Prostate gland (tissue), 2 donors: ENCODE results near the gene CSE1L. TPM values are rescaled to one million over a fixed set of nuclear protein-coding genes. Genes with fewer than 3 reads are reported as not detected.
"Not testable (repeated sequence)": the region's sequence is repeated elsewhere in the genome, so short reads cannot be mapped to it uniquely, and the experiment has no call there.

Experiments used
- DNase-seq: peaks from one replicate; pipeline ENCODE4 v3.0.0-alpha.2; 2019; ENCODE audit warnings: low spot score
- H3K27ac ChIP-seq, 2 donors: fragments of 200-600 bp; sonication (generic); 2 replicates each; pipeline ENCODE4 v1.5.1; 2017 to 2019
- H3K27me3 ChIP-seq: fragments of 200-600 bp; sonication (generic); replicated peaks from 2 replicates; pipeline ENCODE4 v1.5.1; 2019; ENCODE audit not compliant: insufficient read depth
- H3K36me3 ChIP-seq, 2 donors: fragments of 200-600 bp; sonication (generic); 1 replicate in 1 of 2; 2 replicates in 1 of 2; pipeline versions ENCODE4 v1.5.1 to v1.8.1; 2017 to 2019
- H3K4me1 ChIP-seq: fragments of 200-600 bp; sonication (generic); replicated peaks from 2 replicates; pipeline ENCODE4 v1.5.1; 2019
- H3K4me3 ChIP-seq, 2 donors: fragments of 200-600 bp; sonication (generic); 2 replicates each; pipeline ENCODE4 v1.5.1; 2017 to 2019
- H3K9me3 ChIP-seq: fragments of 200-600 bp; sonication (generic); 2 replicates; pipeline ENCODE4 v1.5.1; 2017
- POLR2A ChIP-seq: fragments of 450-650 bp; IDR thresholded peaks from one replicate; pipeline ENCODE4 v1.6.1; 2016; ENCODE audit warnings: antibody characterized with exemption, mild to moderate bottlenecking
- POLR2AphosphoS5 ChIP-seq: sonication (generic); formaldehyde crosslinking; IDR thresholded peaks from one replicate; pipeline ENCODE4 v1.6.1; 2017; ENCODE audit warnings: antibody characterized with exemption
- WGBS: methylation state at CpG from one replicate; pipeline ENCODE4 v1.1.5; 2018; 5-methylcytosine and 5-hydroxymethylcytosine counted together
- intact Hi-C: fragments of 100-400 bp; cut with DNase I; formaldehyde crosslinking; loops from one replicate; pipeline ENCODE4 v1.14.2; 2022
- total RNA-seq, 2 donors: library from RNA; depleted of rRNA; stranded (reverse); fragments of >200 nt; gene quantifications; one replicate each; pipeline ENCODE4 v1.1.0, GENCODE V29; 2016
- TF ChIP-seq, protein P1 (sequence below), 4 experiments: fragments of 200-600 bp in 2 of 4; fragments of 450-650 bp in 2 of 4; sonication (generic) in 2 of 4; IDR thresholded peaks; 1 replicate in 3 of 4; 2 replicates in 1 of 4; pipeline ENCODE4 v1.5.1; 2016 to 2019; ENCODE audit warnings: antibody characterized with exemption in 4 of 4, mild to moderate bottlenecking in 2 of 4, moderate library complexity in 2 of 4

The CSE1L gene
- total RNA-seq, 2 donors from 2014 or later: 38.8 to 64.0 TPM

- Histone ChIP-seq H3K27me3 (no peaks in the 10 kb centered on the region), H3K9me3 (no peaks in the 10 kb centered on the region), H3K27ac (no peak overlapping the region), H3K4me3 (no peak overlapping the region), H3K36me3 (no peaks in the 10 kb centered on the region), H3K4me1 (no peaks in the 10 kb centered on the region)
- no peak for TF ChIP-seq POLR2A
- no peak for TF ChIP-seq POLR2AphosphoS5
- TF ChIP-seq, protein P1, sequence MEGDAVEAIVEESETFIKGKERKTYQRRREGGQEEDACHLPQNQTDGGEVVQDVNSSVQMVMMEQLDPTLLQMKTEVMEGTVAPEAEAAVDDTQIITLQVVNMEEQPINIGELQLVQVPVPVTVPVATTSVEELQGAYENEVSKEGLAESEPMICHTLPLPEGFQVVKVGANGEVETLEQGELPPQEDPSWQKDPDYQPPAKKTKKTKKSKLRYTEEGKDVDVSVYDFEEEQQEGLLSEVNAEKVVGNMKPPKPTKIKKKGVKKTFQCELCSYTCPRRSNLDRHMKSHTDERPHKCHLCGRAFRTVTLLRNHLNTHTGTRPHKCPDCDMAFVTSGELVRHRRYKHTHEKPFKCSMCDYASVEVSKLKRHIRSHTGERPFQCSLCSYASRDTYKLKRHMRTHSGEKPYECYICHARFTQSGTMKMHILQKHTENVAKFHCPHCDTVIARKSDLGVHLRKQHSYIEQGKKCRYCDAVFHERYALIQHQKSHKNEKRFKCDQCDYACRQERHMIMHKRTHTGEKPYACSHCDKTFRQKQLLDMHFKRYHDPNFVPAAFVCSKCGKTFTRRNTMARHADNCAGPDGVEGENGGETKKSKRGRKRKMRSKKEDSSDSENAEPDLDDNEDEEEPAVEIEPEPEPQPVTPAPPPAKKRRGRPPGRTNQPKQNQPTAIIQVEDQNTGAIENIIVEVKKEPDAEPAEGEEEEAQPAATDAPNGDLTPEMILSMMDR (IDR thresholded peaks at IDR 0.05): no peak
- 38% methylated on average over 2 of the region's 2 CpGs for WGBS
- intact Hi-C loops: no loop called here
- no peak for DNase-seq
Observed at GRCh38 chr20:49074521-49074920, 28.4 kb downstream of the CSE1L start.

- no peaks in the 10 kb centered on the region for H3K4me1 ChIP-seq
- WGBS: 89% methylated on average over 3 of the region's 3 CpGs
- no peak overlapping the region for H3K27ac ChIP-seq
- H3K27me3 ChIP-seq: no peaks in the 10 kb centered on the region
- TF ChIP-seq POLR2AphosphoS5 (no peak), POLR2A (no peak)
- TF ChIP-seq, protein P1 (IDR thresholded peaks at IDR 0.05): no peak
- H3K4me3 ChIP-seq: no peak overlapping the region
- DNase-seq: no peak
- no peaks in the 10 kb centered on the region for H3K9me3 ChIP-seq
- no peaks in the 10 kb centered on the region for H3K36me3 ChIP-seq
- intact Hi-C loops: no loop called here
Observed at GRCh38 chr20:49078310-49078709, 32.2 kb downstream of the CSE1L start.

DNA sequence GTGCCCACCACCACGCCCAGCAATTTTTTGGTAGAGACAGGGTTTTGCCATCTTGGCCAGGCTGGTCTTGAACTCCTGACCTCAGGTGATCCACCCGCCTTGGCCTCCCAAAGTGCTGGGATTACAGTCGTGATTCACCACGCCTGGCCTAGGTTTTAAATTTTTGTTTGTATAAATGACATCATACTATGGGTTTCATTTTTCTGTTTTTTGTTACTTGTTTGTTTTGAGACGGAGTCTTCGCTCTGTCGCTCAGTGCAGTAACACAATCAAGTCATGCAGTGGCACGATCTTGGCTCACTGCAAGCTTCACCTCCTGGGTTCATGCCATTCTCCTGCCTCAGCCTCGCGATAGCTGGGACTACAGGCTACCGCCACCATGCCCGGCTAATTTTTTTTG is 36.2 kb downstream of the CSE1L start:
- H3K27me3 ChIP-seq, DNase-seq, H3K4me1 ChIP-seq, H3K9me3 ChIP-seq, H3K36me3 ChIP-seq, H3K4me3 ChIP-seq, intact Hi-C loops, H3K27ac ChIP-seq: not testable (repeated sequence)
- 92% methylated on average over 12 of the region's 12 CpGs for WGBS

- H3K36me3 ChIP-seq: no peaks in the 10 kb centered on the region
- no peaks in the 10 kb centered on the region for H3K4me1 ChIP-seq
- TF ChIP-seq POLR2A (no peak), POLR2AphosphoS5 (no peak)
- TF ChIP-seq, protein P1 (IDR thresholded peaks at IDR 0.05): no peak
- no peak overlapping the region for H3K4me3 ChIP-seq
- H3K27ac ChIP-seq: no peak overlapping the region
- H3K9me3 ChIP-seq: no peaks in the 10 kb centered on the region
- no peak for DNase-seq
- H3K27me3 ChIP-seq: no peaks in the 10 kb centered on the region
- intact Hi-C loops: no loop called here
- WGBS: 96% methylated on average over 8 of the region's 8 CpGs
Observed at GRCh38 chr20:49091104-49091503, 45.0 kb downstream of the CSE1L start.

DNA sequence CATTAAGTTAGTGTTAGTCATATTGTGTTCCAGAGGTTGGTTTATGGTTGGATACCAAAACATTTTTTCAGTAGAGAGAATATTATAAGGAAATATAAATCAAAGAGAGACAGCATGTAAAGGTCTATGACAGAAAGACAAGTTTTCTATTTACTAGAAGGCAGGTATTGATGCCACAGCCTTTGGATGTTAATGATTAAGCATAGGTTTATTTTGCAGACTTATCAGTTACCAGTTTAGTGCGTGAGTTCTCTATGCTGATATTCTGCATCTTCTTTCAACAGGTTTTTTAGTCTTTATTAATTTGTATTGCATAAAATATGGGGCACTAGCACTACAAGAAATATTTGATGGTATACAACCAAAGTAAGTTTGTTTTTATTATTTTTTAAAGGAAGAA is 45.6 kb downstream of the CSE1L start:
- no peak overlapping the region for H3K27ac ChIP-seq
- no peaks in the 10 kb centered on the region for H3K4me1 ChIP-seq
- TF ChIP-seq POLR2AphosphoS5 (no peak), POLR2A (no peak)
- TF ChIP-seq, protein P1 (IDR thresholded peaks at IDR 0.05): no peak
- H3K4me3 ChIP-seq: no peak overlapping the region
- WGBS: 80% methylated on average over 1 of the region's 1 CpG
- no peaks in the 10 kb centered on the region for H3K9me3 ChIP-seq
- DNase-seq: no peak
- intact Hi-C loops: no loop called here
- H3K36me3 ChIP-seq: peaks cover 0 to 3% of the 10 kb centered on the region in 2 donors
- H3K27me3 ChIP-seq: no peaks in the 10 kb centered on the region
